K562 (cell line): ENCODE data around the gene CEBPE. TPM values are rescaled to one million over a fixed set of nuclear protein-coding genes. Genes with fewer than 3 reads are reported as not detected.
A peak's percentile ranks its signal among the peaks of the same experiment; 100 is the strongest.

Experiments used
- ARID1B ChIP-seq: fragments of 450-650 bp; IDR thresholded peaks from 2 replicates; pipeline ENCODE4 v1.6.1; 2016; ENCODE audit warnings: antibody characterized with exemption, mild to moderate bottlenecking, inconsistent platforms
- BCOR ChIP-seq: fragments of 450-650 bp; IDR thresholded peaks from 2 replicates; pipeline ENCODE4 v1.6.1; 2016
- BHLHE40 ChIP-seq: IDR thresholded peaks from 2 replicates; pipeline ENCODE4 v1.6.1; 2011; ENCODE audit warnings: low read length, improper control_type of control experiment
- FIP1L1 ChIP-seq: fragments of 200-400 bp; formaldehyde crosslinking; IDR thresholded peaks from 2 replicates; pipeline ENCODE4 v1.6.1; 2018; ENCODE audit warnings: mild to moderate bottlenecking, low read depth, low read length; ENCODE audit not compliant: poor library complexity, severe bottlenecking
- HIVEP1 ChIP-seq: fragments of 250-450 bp; sonication (Bioruptor Pico); IDR thresholded peaks from 2 replicates; pipeline ENCODE4 v1.4.0; 2020; ENCODE audit warnings: mild to moderate bottlenecking
- HMBOX1 ChIP-seq: sonication (generic); IDR thresholded peaks from 2 replicates; pipeline ENCODE4 v1.6.1; 2016
- LARP7 ChIP-seq: fragments of 450-650 bp; IDR thresholded peaks from 2 replicates; pipeline ENCODE4 v1.6.1; 2016
- MEIS2 ChIP-seq: fragments of 450-650 bp; IDR thresholded peaks from 2 replicates; pipeline ENCODE4 v1.6.1; 2014; ENCODE audit warnings: mild to moderate bottlenecking; ENCODE audit not compliant: partially characterized antibody
- NEUROD1 ChIP-seq: fragments of 150-350 bp; IDR thresholded peaks from 2 replicates; pipeline ENCODE4 v1.6.1; 2014; ENCODE audit warnings: borderline replicate concordance, low read length, low read depth; ENCODE audit not compliant: partially characterized antibody
- RFX1 ChIP-seq: fragments of 450-650 bp; IDR thresholded peaks from 2 replicates; pipeline ENCODE4 v1.6.1; 2016; ENCODE audit warnings: mild to moderate bottlenecking, moderate library complexity
- SIN3A ChIP-seq, 2 experiments: fragments of 150-350 bp in 1 of 2; IDR thresholded peaks; 2 replicates each; pipeline ENCODE4 v1.6.1; 2011 to 2016; ENCODE audit warnings: borderline replicate concordance in 2 of 2, low read depth in 2 of 2, low read length in 2 of 2, mild to moderate bottlenecking in 2 of 2, moderate library complexity in 2 of 2; ENCODE audit not compliant: control insufficient read depth in 1 of 2
- SPI1 ChIP-seq: IDR thresholded peaks from 2 replicates; pipeline ENCODE4 v1.6.1; 2011; ENCODE audit warnings: low read depth, low read length, control low read depth, borderline replicate concordance
- TRIM24 ChIP-seq, 2 experiments: fragments of 450-650 bp; IDR thresholded peaks; 2 replicates each; pipeline ENCODE4 v1.6.1; 2016
- TSHZ1 ChIP-seq: fragments of 250-450 bp; sonication (Bioruptor Pico); IDR thresholded peaks from 2 replicates; pipeline ENCODE4 v1.4.0; 2020; ENCODE audit warnings: mild to moderate bottlenecking, moderate library complexity
- ZNF212 ChIP-seq: fragments of 450-650 bp; formaldehyde crosslinking; IDR thresholded peaks from 2 replicates; pipeline ENCODE4 v1.4.0; 2020; ENCODE audit warnings: mild to moderate bottlenecking
- ZNF584 ChIP-seq: fragments of 200-800 bp; sonication (Bioruptor generic); IDR thresholded peaks from 2 replicates; pipeline ENCODE4 v1.6.1; 2016; ENCODE audit warnings: low read depth, mild to moderate bottlenecking, missing genetic modification characterization, missing compliant biosample characterization
- polyA plus RNA-seq, 8 experiments: library from polyadenylated mRNA; depleted of rRNA in 4 of 8; stranded (reverse) in 5 of 8; unstranded in 3 of 8; fragments of >200 nt; fragmentation: Nextera tagmentation in 2 of 8; fragmentation: Illumina TruSeq in 1 of 8; extraction: Ambion mirVana in 2 of 8; extraction: Trizol in 1 of 8; gene quantifications; 2 replicates each; pipeline versions ENCODE4 v1.2.1 to v1.2.3, GENCODE V29; 2011 to 2014; ENCODE audit warnings: inconsistent platforms in 1 of 8, missing spikeins in 1 of 8
- total RNA-seq, 7 experiments: library from RNA; depleted of rRNA in 6 of 7; stranded (reverse); fragments of >200 nt in 6 of 7; fragmentation: Illumina TruSeq in 2 of 7; extraction: Trizol in 2 of 7; gene quantifications; 2 replicates each; pipeline versions ENCODE4 v1.2.1 to v1.2.3, GENCODE V29; 2011 to 2021; ENCODE audit warnings: low replicate concordance in 1 of 7
- TF ChIP-seq, protein P1 (sequence below): fragments of 250-450 bp; sonication (Bioruptor Pico); IDR thresholded peaks from 2 replicates; pipeline ENCODE4 v1.4.0; 2020
- TF ChIP-seq, protein P2 (sequence below): sonication (generic); formaldehyde crosslinking; IDR thresholded peaks from 2 replicates; pipeline ENCODE4 v1.8.1; 2023; ENCODE audit warnings: mild to moderate bottlenecking, missing genetic modification reagents, moderate library complexity

CEBPE gene
- total and polyA plus RNA-seq, 9 of the 15 experiments (the other 6 are each of a cell fraction or from before 2014, with no cell fraction given), result 0.09 to 0.15 (median 0.13) TPM; not detected in 6

DNA sequence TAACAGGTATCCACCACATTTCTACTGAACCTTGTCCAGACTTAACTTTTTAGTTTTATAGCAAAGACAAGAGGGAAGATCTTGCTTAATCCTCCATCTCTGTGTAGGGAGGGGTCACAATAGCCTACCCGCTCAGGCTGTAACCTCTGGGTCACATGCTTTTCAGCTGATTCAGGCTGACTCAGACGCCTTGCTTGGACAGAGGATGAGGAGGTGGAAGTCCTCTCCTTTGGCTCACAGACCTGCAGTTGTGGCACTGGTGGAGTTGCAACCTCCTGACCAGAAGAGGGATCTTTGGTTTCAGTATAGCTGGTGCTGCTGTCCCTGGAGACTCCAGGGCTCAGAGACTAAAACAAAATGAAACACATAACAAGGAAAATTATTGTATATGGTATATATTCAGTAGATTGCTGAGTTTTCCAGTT, 40.4 kb downstream of the CEBPE start (continued):
- TF ChIP-seq, protein P1, sequence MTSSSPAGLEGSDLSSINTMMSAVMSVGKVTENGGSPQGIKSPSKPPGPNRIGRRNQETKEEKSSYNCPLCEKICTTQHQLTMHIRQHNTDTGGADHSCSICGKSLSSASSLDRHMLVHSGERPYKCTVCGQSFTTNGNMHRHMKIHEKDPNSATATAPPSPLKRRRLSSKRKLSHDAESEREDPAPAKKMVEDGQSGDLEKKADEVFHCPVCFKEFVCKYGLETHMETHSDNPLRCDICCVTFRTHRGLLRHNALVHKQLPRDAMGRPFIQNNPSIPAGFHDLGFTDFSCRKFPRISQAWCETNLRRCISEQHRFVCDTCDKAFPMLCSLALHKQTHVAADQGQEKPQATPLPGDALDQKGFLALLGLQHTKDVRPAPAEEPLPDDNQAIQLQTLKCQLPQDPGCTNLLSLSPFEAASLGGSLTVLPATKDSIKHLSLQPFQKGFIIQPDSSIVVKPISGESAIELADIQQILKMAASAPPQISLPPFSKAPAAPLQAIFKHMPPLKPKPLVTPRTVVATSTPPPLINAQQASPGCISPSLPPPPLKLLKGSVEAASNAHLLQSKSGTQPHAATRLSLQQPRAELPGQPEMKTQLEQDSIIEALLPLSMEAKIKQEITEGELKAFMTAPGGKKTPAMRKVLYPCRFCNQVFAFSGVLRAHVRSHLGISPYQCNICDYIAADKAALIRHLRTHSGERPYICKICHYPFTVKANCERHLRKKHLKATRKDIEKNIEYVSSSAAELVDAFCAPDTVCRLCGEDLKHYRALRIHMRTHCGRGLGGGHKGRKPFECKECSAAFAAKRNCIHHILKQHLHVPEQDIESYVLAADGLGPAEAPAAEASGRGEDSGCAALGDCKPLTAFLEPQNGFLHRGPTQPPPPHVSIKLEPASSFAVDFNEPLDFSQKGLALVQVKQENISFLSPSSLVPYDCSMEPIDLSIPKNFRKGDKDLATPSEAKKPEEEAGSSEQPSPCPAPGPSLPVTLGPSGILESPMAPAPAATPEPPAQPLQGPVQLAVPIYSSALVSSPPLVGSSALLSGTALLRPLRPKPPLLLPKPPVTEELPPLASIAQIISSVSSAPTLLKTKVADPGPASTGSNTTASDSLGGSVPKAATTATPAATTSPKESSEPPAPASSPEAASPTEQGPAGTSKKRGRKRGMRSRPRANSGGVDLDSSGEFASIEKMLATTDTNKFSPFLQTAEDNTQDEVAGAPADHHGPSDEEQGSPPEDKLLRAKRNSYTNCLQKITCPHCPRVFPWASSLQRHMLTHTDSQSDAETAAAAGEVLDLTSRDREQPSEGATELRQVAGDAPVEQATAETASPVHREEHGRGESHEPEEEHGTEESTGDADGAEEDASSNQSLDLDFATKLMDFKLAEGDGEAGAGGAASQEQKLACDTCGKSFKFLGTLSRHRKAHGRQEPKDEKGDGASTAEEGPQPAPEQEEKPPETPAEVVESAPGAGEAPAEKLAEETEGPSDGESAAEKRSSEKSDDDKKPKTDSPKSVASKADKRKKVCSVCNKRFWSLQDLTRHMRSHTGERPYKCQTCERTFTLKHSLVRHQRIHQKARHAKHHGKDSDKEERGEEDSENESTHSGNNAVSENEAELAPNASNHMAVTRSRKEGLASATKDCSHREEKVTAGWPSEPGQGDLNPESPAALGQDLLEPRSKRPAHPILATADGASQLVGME, result no peak
- TF ChIP-seq HIVEP1 (CRISPR knock-in tag) (no peak), TRIM24 (IDR thresholded peaks at IDR 0.05) (no peak), BHLHE40 (peak; percentile 74), ARID1B (peak; percentile 78), RFX1 (no peak), TSHZ1 (CRISPR knock-in tag) (no peak), HMBOX1 (peak; percentile 57), NEUROD1 (peak; percentile 18), SIN3A (IDR thresholded peaks at IDR 0.05; ENCODE audit: borderline replicate concordance in 2 of 2, control insufficient read depth in 1 of 2, low read depth in 2 of 2, low read length in 2 of 2) (peak; percentile 59 to 91; a peak in 2 of 4 replicates), FIP1L1 (no peak), BCOR (no peak), ZNF212 (CRISPR knock-in tag) (no peak), MEIS2 (no peak), LARP7 (no peak), SPI1 (no peak), ZNF584 (CRISPR knock-in tag) (peak; percentile 50; the same call in 1 of the 2 replicates)
- TF ChIP-seq, protein P2, sequence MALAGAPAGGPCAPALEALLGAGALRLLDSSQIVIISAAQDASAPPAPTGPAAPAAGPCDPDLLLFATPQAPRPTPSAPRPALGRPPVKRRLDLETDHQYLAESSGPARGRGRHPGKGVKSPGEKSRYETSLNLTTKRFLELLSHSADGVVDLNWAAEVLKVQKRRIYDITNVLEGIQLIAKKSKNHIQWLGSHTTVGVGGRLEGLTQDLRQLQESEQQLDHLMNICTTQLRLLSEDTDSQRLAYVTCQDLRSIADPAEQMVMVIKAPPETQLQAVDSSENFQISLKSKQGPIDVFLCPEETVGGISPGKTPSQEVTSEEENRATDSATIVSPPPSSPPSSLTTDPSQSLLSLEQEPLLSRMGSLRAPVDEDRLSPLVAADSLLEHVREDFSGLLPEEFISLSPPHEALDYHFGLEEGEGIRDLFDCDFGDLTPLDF (CRISPR knock-in tag), result no peak
